ENCODE data around the gene RARG.
"Not testable (repeated sequence)": the region's sequence is repeated elsewhere in the genome, so short reads cannot be mapped to it uniquely, and the experiment has no call there.

The RARG gene

GRCh38 chr12:53208435-53208834 lies 23.6 kb downstream of the RARG start:
- no peak for DNase-seq

- no peak for DNase-seq
Measured at GRCh38 chr12:53207042-53207441, 25.0 kb downstream of the RARG start, which contains the start of gene ITGB7. ITGB7 (minus strand) TSS chr12:53207251; CDS start chr12:53200443, 6,808 bp downstream.

GRCh38 chr12:53205747-53206419 lies 26.1 kb downstream of the RARG start:
- no peak for DNase-seq

- DNase-seq: no peak
Measured at GRCh38 chr12:53204351-53204750, 27.7 kb downstream of the RARG start.

GRCh38 chr12:53202316-53202715 lies 29.7 kb downstream of the RARG start:
- DNase-seq: not testable (repeated sequence)

GRCh38 chr12:53201639-53202038 lies 30.4 kb downstream of the RARG start:
- no peak for DNase-seq

GRCh38 chr12:53201177-53201541 lies 30.9 kb downstream of the RARG start:
- DNase-seq: no peak

GRCh38 chr12:53200458-53201176 lies 31.4 kb downstream of the RARG start:
- no peak for DNase-seq

- DNase-seq: no peak
Measured at GRCh38 chr12:53200107-53200457, 31.9 kb downstream of the RARG start.

- DNase-seq: no peak
Measured at GRCh38 chr12:53199700-53200099, 32.3 kb downstream of the RARG start.

- no peak for DNase-seq
Measured at GRCh38 chr12:53198486-53199110, 33.4 kb downstream of the RARG start.

GRCh38 chr12:53197011-53197640 lies 34.9 kb downstream of the RARG start:
- DNase-seq: no peak

- no peak for DNase-seq
Measured at GRCh38 chr12:53196486-53196885, 35.5 kb downstream of the RARG start.

GRCh38 chr12:53195516-53196420 lies 36.2 kb downstream of the RARG start:
- DNase-seq: no peak

- DNase-seq: no peak
Measured at GRCh38 chr12:53194973-53195372, 37.0 kb downstream of the RARG start.

GRCh38 chr12:53193985-53194716 lies 37.9 kb downstream of the RARG start:
- DNase-seq: no peak

GRCh38 chr12:53193040-53193439 lies 39.0 kb downstream of the RARG start:
- no peak for DNase-seq

GRCh38 chr12:53192531-53193021 lies 39.4 kb downstream of the RARG start:
- DNase-seq: no peak

GRCh38 chr12:53191885-53192530 lies 40.0 kb downstream of the RARG start:
- DNase-seq: no peak

GRCh38 chr12:53191096-53191884 lies 40.7 kb downstream of the RARG start:
- DNase-seq: no peak
